ENCODE data around the gene TMCC3. TPM values are rescaled to one million over a fixed set of nuclear protein-coding genes. Genes with fewer than 3 reads are reported as not detected.

The TMCC3 gene
- total and polyA plus RNA-seq, 9 of the 15 experiments (the other 6 are each of a cell fraction or from before 2014, with no cell fraction given), result not detected

DNA sequence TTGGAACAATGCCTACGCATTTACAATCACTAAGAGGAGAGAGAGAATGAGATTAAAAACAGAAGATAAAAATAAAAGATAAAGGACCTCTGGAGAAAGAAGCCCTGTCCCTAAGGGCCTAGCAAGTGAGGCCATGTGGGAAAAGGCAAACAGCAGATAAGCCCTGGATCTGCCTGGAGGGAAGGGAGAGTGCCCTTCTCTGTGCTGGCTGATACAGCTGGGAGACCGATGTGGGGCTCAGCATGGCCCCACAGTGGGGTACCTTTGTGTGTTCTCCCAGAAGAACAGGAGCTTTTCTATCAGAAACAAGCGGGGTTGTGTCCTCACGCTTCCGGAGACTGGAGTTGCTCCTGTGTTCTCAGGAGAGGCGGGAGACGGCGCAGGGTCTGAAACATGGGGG, 59.9 kb downstream of the TMCC3 start (continued):
- TF ChIP-seq TCF15 (CRISPR knock-in tag; IDR thresholded peaks at IDR 0.05) (no peak), ESRRA (IDR thresholded peaks at IDR 0.05; ENCODE audit: borderline replicate concordance, low read depth) (no peak), RBM25 (IDR thresholded peaks at IDR 0.05; ENCODE audit: low read depth, low read length, severe bottlenecking) (no peak), ETV5 (CRISPR knock-in tag; IDR thresholded peaks at IDR 0.05; ENCODE audit: low read depth) (no peak), MCM3 (IDR thresholded peaks at IDR 0.05) (no peak)

DNA sequence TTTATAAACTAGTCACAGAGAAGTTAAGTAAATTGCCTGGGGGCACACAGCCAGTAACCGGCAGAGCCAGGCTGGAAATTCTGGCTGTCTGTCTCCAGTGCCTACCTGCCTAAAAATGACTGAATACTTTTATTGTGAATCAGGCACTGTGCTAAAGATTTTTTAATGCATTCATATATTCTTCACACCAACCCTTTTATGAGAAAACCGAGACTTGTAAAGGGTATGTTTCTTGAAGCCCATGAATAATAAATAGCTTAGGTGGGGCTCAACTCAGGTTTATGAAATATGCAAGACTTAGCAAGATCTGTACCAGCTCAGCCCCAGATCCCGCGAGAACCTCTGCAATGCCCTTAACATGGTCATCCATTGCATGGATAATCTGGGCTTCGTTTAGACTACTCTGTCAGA, 60.8 kb downstream of the TMCC3 start:
- Histone ChIP-seq H3K36me3 (ENCODE audit: control insufficient read depth, insufficient read depth, low read length) (no peaks in the 10 kb centered on the region), H3K27me3 (ENCODE audit: control insufficient read depth in 2 of 2, insufficient read depth in 2 of 2, low read length in 2 of 2) (peaks cover 2 to 20% of the 10 kb centered on the region in 2 experiments; a peak in 3 of 5 replicates), H3K79me2 (ENCODE audit: control insufficient read depth, insufficient read depth, low read length) (no peaks in the 10 kb centered on the region), H3K9me1 (ENCODE audit: control insufficient read depth, insufficient read depth, low read length) (no peaks in the 10 kb centered on the region), H3K4me2 (ENCODE audit: insufficient read depth, low read length) (no peak overlapping the region), H3K9me3 (replicated peaks; ENCODE audit: control insufficient read depth, insufficient read depth, low read depth, low read length) (no peaks in the 10 kb centered on the region), H3K9ac (ENCODE audit: insufficient read depth in 1 of 2, low read depth in 2 of 2, low read length in 2 of 2) (no peak overlapping the region), H2AFZ (ENCODE audit: low read depth, low read length) (no peak overlapping the region), H3K27ac (ENCODE audit: extremely low read depth, low read depth, low read length) (no peak overlapping the region), H4K20me1 (replicated peaks; ENCODE audit: control insufficient read depth, insufficient read depth, low read length) (no peaks in the 10 kb centered on the region), H3K4me1 (replicated peaks in 1 of 2; ENCODE audit: control insufficient read depth in 2 of 2, insufficient read depth in 2 of 2, low read length in 2 of 2) (no peaks in the 10 kb centered on the region), H3K4me3 (no peak overlapping the region)
- CTCF ChIA-PET (ENCODE audit: low intra/inter-chr PET ratio), result interaction anchor here (0.5 kb wide), 1 partner anchor 679 kb away, joined by 3 read pairs; no protein-coding TSS in a partner anchor
- DNase-seq (ENCODE audit: extremely low read depth in 1 of 4, low spot score in 3 of 4), result no peak
- 0% methylated on average over 5 of the region's 5 CpGs for WGBS (ENCODE audit: insufficient coverage, low coverage, missing lambda C conversion rate)
- no TSS peak for BruUV-seq (replicated peaks)
- FAIRE-seq, result no peak
- peak; percentile 60; the same call in 1 of the 2 replicates for TF ChIP-seq CHD2 (IDR thresholded peaks at IDR 0.05; ENCODE audit: low read depth, low read length)
- no peak for TF ChIP-seq DACH1 (IDR thresholded peaks at IDR 0.05; ENCODE audit: partially characterized antibody)
- in situ Hi-C loops (cut with MboI) (no loop called here), intact Hi-C loops (cut with micrococcal nuclease) (no loop called here)
- no peak for ATAC-seq
- POLR2A ChIA-PET, result no interaction called here

Data from K562 (cell line).